SU-DHL-6 (cell line): ENCODE measurements around the gene ASB2.

Source experiments
- H2AFZ ChIP-seq: fragments of 200-600 bp; sonication (generic); 2 replicates; pipeline ENCODE4 v1.6.1; 2014; ENCODE audit warnings: low read depth, mild to moderate bottlenecking, moderate library complexity, mixed read lengths, antibody characterized with exemption, low read length; ENCODE audit not compliant: severe bottlenecking
- H3F3A ChIP-seq: fragments of 200-600 bp; shearing (Covaris generic); 2 replicates; pipeline ENCODE4 v1.6.0; 2016; ENCODE audit warnings: antibody characterized with exemption, mild to moderate bottlenecking; ENCODE audit not compliant: insufficient read depth
- H3K27ac ChIP-seq: fragments of 200-600 bp; sonication (generic); 2 replicates; pipeline ENCODE4 v1.5.1; 2016; ENCODE audit warnings: low read depth, mild to moderate bottlenecking, low read length, moderate library complexity, mixed read lengths
- H3K27me3 ChIP-seq: fragments of 200-600 bp; sonication (generic), shearing (Covaris generic); 2 replicates; pipeline ENCODE4 v1.6.0; 2014; ENCODE audit warnings: mild to moderate bottlenecking, low read length
- H3K36me3 ChIP-seq: fragments of 200-600 bp; sonication (generic); 2 replicates; pipeline ENCODE4 v1.6.1; 2014; ENCODE audit warnings: mild to moderate bottlenecking, low read length, mixed read lengths
- H3K4me2 ChIP-seq: fragments of 300-600, 200-600 bp; shearing (Covaris generic), sonication (generic); 2 replicates; pipeline ENCODE4 v1.6.0; 2014; ENCODE audit warnings: low read length, low read depth, mild to moderate bottlenecking; ENCODE audit not compliant: poor library complexity, severe bottlenecking
- H3K4me3 ChIP-seq: fragments of 200-600 bp; sonication (generic); 2 replicates; pipeline ENCODE4 v1.5.1; 2014; ENCODE audit warnings: antibody characterized with exemption, low read length, mild to moderate bottlenecking, mixed read lengths; ENCODE audit not compliant: insufficient read depth, poor library complexity, severe bottlenecking
- H3K79me2 ChIP-seq: fragments of 200-600 bp; sonication (generic); 2 replicates; pipeline ENCODE4 v1.6.1; 2014; ENCODE audit warnings: mild to moderate bottlenecking, low read length, moderate library complexity; ENCODE audit not compliant: insufficient read depth
- H3K9ac ChIP-seq: fragments of 200-600 bp; sonication (generic); 2 replicates; pipeline ENCODE4 v1.7.0; 2014; ENCODE audit warnings: mild to moderate bottlenecking, low read length
- H3K9me2 ChIP-seq: fragments of 200-600 bp; sonication (generic); replicated peaks from 2 replicates; pipeline ENCODE4 v1.6.1; 2014; ENCODE audit warnings: low read length; ENCODE audit not compliant: insufficient read depth
- H3K9me3 ChIP-seq: fragments of 200-600 bp; sonication (generic); 2 replicates; pipeline ENCODE4 v1.6.1; 2014; ENCODE audit warnings: low read length, mixed read lengths; ENCODE audit not compliant: insufficient read depth
- H4K20me1 ChIP-seq: fragments of 200-600 bp; sonication (generic); 2 replicates; pipeline ENCODE4 v1.6.1; 2014; ENCODE audit warnings: low read depth, mild to moderate bottlenecking, antibody characterized with exemption, low read length, moderate library complexity, mixed read lengths
- EZH2phosphoT487 ChIP-seq: fragments of 200-600 bp; sonication (generic), shearing (Covaris generic); conservative IDR thresholded peaks from 2 replicates; pipeline ENCODE4 v1.6.1; 2018; ENCODE audit warnings: mild to moderate bottlenecking, antibody characterized with exemption, low read length, moderate library complexity, mixed read lengths
- TF ChIP-seq, protein P1 (sequence below): fragments of 200-600 bp; sonication (generic); IDR thresholded peaks from one replicate; pipeline ENCODE4 v1.5.1; 2017; ENCODE audit warnings: antibody characterized with exemption, mild to moderate bottlenecking, low read length, moderate library complexity; ENCODE audit not compliant: insufficient read depth, poor library complexity, severe bottlenecking

ASB2 gene

DNA sequence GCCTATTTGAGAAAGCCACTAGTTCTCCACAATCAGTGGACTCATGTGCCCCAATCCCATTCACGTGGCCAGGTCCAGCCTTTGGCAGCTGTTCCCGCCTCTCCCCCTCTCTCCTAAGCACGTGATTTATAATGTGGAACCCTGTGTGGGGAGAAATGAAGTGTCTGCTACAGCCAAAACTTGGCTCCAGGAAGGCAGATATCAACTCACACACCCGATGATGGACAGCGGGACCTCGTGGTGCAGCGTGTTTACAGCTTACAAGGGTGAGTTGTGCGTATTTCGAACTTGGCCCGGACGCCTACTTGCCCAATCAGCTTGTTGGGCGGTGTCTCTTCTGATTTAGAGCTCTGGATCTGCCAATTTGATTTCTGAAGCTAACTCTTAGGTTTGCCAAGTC, 87.4 kb downstream of the ASB2 start:
- TF ChIP-seq, protein P1, sequence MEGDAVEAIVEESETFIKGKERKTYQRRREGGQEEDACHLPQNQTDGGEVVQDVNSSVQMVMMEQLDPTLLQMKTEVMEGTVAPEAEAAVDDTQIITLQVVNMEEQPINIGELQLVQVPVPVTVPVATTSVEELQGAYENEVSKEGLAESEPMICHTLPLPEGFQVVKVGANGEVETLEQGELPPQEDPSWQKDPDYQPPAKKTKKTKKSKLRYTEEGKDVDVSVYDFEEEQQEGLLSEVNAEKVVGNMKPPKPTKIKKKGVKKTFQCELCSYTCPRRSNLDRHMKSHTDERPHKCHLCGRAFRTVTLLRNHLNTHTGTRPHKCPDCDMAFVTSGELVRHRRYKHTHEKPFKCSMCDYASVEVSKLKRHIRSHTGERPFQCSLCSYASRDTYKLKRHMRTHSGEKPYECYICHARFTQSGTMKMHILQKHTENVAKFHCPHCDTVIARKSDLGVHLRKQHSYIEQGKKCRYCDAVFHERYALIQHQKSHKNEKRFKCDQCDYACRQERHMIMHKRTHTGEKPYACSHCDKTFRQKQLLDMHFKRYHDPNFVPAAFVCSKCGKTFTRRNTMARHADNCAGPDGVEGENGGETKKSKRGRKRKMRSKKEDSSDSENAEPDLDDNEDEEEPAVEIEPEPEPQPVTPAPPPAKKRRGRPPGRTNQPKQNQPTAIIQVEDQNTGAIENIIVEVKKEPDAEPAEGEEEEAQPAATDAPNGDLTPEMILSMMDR, result no peak
- no peak for TF ChIP-seq EZH2phosphoT487
- Histone ChIP-seq H3K79me2 (no peaks in the 10 kb centered on the region), H3K27ac (no peak overlapping the region), H3K27me3 (no peaks in the 10 kb centered on the region), H3K9me3 (no peaks in the 10 kb centered on the region), H4K20me1 (no peaks in the 10 kb centered on the region), H3K9me2 (no peaks in the 10 kb centered on the region), H3K4me3 (no peak overlapping the region), H3F3A (no peaks in the 10 kb centered on the region), H3K36me3 (no peaks in the 10 kb centered on the region), H3K4me2 (no peak overlapping the region), H3K9ac (no peak overlapping the region), H2AFZ (no peak overlapping the region)

DNA sequence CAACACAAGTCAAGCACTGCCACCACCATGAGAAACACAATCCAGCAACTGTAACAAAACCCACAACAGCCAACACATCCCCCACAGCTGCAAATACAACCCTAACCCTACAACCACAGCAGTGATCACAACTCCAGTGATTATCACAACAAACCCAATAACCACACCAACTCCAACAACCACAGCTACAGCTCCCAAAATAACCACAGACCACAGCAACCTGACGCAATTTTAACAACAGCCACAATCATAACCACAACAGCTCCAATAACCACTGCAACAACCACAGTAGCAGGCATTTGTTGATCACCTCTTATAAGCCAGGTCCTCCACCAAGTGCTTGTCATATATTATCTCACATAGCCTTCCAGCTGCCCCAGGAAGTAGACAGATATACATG, 91.4 kb downstream of the ASB2 start:
- H3K79me2 ChIP-seq, result no peaks in the 10 kb centered on the region
- no peak overlapping the region for H2AFZ ChIP-seq
- H3K36me3 ChIP-seq, result no peaks in the 10 kb centered on the region
- no peak overlapping the region for H3K4me2 ChIP-seq
- H3K27ac ChIP-seq, result no peak overlapping the region
- H3K9ac ChIP-seq, result no peak overlapping the region
- no peaks in the 10 kb centered on the region for H3F3A ChIP-seq
- TF ChIP-seq EZH2phosphoT487, result no peak
- TF ChIP-seq, protein P1, result no peak
- H3K4me3 ChIP-seq, result no peak overlapping the region
- no peaks in the 10 kb centered on the region for H3K9me2 ChIP-seq
- H4K20me1 ChIP-seq, result no peaks in the 10 kb centered on the region
- H3K9me3 ChIP-seq, result no peaks in the 10 kb centered on the region
- no peaks in the 10 kb centered on the region for H3K27me3 ChIP-seq
